Measurements from ENCODE around the gene MACF1.
"Not testable (repeated sequence)": the region's sequence is repeated elsewhere in the genome, so short reads cannot be mapped to it uniquely, and the experiment has no call there.

MACF1 gene

DNA sequence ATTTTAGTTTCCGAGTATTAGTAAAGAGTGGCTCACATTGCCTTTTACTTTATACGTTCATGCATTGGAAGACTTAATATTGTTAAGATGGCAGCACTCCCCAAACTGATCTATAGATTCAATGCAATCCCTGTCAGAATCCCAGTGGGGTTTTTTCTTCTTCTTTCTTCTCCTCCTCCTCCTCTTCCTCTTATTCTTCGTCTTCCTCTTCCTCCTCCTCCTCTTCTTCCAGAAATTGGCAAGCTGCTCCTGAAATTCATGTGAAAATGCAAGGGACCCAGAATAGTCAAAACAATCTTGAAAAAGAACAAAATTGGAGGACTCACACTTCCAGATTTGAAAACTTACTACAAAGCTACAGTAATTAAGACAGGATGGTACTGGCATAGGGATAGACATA is 23.2 kb upstream of the MACF1 start:
- no peak for DNase-seq

DNA sequence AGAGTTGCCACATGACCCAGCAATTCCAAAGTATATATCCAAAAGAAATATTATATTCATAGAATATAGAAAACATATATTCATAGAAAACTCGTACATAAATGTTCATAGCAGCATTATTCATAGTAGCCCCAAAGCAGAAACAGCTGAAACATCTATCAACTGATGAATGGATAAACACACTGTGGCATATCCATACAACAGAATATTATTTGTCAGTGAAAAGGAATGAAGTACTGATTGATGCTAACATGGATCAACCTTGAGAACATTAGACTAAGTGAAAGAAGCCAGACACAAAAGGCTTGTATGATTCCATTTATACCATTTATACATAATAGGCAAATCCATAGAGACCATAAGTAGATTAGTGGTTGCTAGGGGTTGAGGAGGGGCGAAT is 21.7 kb upstream of the MACF1 start:
- no peak for DNase-seq

DNA sequence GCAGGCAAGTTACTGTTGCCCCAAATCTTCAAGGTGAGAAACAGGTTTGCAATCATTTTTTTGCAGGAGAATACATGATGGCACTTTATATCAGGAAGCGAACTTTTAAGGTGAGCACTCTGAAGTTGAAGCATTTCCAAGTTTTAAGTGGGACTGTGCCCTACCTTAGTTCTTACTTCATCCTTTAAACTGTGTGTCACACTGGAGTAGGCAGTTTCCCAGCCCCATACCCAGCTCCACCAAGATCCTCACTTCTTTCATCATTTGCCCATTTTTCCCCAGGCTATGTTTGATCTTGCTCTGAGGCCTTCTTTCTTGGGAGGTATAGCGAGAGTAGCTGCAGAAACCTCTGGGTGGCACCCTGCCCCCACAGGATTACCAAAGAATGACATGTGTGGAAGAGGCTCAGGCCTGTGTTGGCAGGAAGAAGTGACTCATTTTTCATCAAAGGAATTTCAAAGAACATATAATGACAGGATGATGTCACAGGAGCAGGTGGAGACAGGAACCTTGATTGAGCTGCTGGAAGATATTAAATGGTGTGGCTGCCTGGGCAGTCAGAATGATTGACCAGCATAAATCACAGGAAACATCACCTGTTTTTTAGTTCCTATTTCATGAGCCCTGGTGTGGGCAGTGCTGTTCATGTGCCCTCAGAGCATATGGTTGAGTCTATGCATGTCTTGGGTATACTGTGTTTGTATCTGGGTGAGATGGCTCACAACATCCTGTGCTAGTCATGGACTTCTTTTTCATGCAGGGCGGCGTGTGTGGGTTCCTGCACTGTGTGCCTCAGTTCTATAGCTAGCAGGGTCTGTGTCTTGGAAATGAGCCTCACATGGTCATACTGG is 20.8 kb upstream of the MACF1 start:
- peak; percentile 82 for DNase-seq

DNA sequence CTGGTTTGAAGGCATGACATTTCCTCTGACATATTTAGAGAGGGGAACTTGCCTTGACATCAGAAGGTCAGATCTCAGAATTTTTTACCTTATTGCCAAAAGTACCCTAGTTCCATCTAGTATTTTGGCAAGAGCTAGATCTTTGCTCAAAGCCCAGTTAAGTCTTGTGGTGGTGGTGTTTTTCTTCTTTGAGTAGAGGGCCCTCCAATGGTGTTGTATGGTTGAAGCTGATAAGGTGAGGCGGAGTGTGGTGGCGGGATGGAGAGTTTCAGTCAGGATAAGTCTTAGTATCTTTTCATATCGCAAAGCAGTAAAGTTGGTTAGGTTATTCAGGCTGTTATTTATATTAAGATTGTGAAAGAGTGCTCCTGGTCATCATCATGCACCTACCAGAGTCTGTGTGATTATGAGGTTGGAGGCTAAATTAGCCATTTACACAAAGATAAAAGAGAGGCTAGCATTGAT is 20.1 kb upstream of the MACF1 start:
- no peak for DNase-seq

- no peak for DNase-seq
Observed at GRCh38 chr1:39187275-39188046, 17.0 kb upstream of the MACF1 start.

DNA sequence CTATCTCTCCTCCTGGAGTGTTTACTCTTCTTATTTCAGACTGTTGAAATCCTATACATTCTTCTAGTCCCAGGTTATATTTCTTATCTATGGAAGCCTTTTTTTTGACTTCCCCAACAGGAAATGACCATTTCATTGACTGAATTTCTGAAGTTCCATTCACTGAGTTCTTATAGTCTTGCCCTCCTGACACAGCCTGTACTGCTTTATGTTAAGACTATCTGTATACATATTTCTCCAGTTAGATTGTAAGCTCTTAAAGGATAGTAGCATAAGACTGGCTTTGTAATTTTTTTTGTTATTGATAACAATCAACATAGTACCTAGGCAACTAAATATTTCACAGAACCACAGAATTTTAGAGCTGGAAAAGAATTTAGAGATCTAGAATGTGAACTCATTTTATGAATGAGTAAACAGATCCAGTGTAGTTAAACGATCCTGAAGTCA is 14.9 kb upstream of the MACF1 start:
- DNase-seq, result no peak

GRCh38 chr1:39190096-39190495 is 14.4 kb upstream of the MACF1 start:
- DNase-seq, result no peak

GRCh38 chr1:39194398-39195051 is 10.0 kb upstream of the MACF1 start:
- no peak for DNase-seq

- DNase-seq, result peak; percentile 28
Observed at GRCh38 chr1:39195166-39196111, 9.1 kb upstream of the MACF1 start.

- DNase-seq, result peak; percentile 64
Observed at GRCh38 chr1:39196244-39197215, 8.0 kb upstream of the MACF1 start.

- no peak for DNase-seq
Observed at GRCh38 chr1:39199593-39199992, 4.9 kb upstream of the MACF1 start.

DNA sequence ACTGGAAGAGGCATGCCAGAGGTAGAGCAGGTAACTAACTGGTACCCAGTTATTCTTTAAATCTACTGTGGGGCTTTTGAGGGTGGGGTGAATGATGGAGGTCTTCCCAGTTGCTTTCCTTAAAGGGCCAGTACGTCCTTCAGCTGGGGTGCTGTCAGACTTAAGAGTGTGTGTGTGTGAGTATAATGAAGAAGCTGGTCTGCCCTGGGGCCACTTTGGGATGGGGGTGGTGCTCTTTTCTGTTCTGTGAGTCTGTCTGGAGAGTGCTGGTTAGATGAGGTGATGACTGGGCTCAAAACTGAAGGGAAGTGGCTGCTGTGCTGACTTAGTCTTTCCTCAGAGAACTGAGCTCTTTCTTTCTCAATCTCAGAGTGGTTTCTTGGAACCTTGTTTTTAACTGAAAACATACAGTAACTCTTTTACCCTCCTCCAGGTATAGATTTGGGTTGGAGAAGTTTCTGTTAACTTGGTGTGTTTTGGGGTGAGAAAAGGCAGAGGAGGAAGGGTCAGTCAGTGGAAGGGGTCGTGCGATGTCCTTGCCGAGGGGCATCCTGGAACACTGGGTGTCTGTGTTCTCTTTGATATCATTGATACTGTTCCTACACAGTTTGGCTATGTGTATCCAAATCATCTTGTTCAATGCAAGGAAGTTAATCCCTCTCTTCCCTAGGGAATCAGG is 746 bp downstream of the MACF1 start:
- DNase-seq, result peak; percentile 27

DNA sequence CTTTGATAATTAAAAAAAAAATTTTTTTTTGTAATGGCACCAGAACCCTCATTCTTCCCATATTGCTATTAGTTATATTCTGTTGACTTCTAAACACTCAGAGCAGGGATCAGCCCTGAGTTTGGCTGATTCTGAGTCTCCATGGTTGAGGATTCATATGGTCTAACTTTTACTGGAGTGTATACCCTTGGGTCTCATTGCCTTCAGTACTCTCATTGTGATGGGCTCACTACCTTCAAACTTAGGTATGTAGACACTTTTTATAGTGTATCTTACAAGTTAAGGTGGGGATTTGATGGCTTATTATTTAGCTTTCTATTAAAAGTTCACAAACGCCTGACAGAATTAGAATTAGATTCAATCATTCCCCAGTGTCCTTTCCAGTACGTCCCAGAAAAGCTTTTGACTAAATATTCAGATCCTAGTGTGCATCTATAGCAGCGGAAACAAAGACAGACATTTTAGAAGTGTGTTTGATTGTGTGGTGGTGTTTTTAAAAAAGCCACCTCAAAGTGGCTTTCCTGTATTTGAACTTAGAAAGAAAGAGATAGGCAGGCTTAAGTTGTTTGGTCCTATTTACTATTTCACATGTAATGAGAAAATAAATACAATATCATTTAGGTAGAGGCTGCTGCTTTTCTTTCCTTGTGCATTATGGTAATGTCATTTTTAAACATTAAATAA is 1.4 kb downstream of the MACF1 start:
- DNase-seq, result no peak

DNA sequence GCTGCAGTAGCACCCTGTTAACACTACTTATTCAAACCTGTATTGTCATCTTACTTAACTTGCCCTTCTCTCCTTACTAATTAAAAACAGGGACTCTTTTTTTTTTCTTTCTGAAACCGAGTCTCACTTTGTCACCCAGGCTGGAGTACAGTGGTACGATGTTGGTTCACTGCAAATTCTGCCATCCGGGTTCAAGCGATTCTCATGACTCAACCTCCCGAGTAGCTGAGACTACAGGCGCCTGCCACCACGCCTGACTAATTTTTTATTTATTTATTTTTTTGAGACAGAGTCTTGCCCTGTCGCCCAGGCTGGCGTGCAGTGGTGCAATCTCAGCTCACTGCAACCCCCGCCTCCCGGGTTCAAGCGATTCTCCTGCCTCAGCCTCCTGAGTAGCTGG is 3.9 kb downstream of the MACF1 start:
- DNase-seq, result not testable (repeated sequence)

GRCh38 chr1:39210649-39211048 is 6.2 kb downstream of the MACF1 start:
- DNase-seq, result no peak

DNA sequence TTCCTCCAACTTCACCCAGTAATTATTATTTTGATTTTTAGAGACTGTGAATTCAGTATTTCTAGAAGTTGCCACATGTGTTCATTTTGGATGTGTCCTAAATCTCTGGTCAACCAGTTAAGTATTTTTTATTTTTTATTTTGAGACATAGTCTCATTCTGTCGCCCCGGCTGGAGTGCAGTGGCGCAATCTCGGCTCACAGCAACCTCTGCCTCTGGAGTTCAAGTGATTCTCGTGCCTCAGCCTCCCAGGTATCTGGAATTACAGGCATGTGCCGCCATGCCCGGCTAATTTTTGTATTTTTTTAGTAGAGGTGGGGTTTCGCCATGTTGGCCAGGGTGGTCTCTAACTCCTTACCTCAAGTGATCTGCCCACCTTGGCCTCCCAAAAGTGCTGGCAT is 8.0 kb downstream of the MACF1 start:
- no peak for DNase-seq

DNA sequence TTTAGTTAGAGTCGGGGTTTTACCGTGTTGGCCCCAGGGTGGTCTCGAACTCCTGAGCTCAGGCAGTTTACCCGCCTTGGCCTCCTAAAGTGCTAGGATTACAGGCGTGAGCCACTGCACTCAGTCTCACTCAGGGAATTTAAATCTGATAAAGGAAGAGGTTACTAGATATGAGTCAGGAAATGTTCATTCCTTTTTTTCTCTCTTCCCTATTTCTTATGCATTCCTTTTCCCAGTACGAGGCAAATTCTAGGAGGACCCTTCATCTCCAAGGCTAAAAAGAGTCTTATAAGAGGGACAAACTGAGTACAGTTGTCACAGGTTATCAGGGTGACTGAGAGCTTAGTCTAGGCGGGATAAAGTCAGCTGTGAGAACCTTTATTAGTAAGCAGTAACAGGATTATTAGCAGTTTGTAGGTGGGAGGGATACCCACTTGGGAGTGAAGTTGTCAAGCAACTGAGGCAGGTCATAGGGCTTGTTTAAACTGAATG is 9.1 kb downstream of the MACF1 start:
- DNase-seq, result no peak

GRCh38 chr1:39214021-39214713 is 9.7 kb downstream of the MACF1 start:
- no peak for DNase-seq

DNA sequence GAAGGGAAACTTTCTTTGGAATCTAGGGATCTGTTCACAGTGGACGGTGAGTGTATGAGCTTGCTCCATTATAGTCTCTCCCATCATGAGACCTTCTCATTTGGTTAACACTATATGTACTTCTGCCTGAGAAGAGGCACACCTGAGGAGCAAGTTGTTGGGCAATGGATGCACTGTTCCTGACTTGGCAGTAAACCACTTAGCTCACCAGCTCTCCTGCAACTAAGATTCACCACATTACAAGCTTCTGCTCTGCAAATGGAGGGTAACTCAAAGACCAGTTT is 10.2 kb downstream of the MACF1 start:
- DNase-seq, result no peak
